CD14-positive monocyte (primary cell): Measurements from ENCODE around the gene PAK2. TPM values are rescaled to one million over a fixed set of nuclear protein-coding genes. Genes with fewer than 3 reads are reported as not detected.

Experiments used
- DNase-seq, 3 donors: peaks; one replicate each; pipeline ENCODE4 v3.0.0-alpha.2; 2011 to 2022
- H2AFZ ChIP-seq: 2 replicates; pipeline ENCODE4 v1.6.0; 2012; ENCODE audit warnings: mild to moderate bottlenecking, low read depth, low read length, inconsistent platforms; ENCODE audit not compliant: insufficient read depth, poor library complexity, severe bottlenecking
- H3K27ac ChIP-seq, 2 donors: 1 replicate in 1 of 2; 2 replicates in 1 of 2; pipeline ENCODE4 v1.5.1; 2012 to 2013; ENCODE audit warnings: low read length in 2 of 2, control low read depth in 1 of 2, inconsistent platforms in 1 of 2, low read depth in 1 of 2, mild to moderate bottlenecking in 1 of 2
- H3K27me3 ChIP-seq, 2 donors: one replicate each; pipeline versions ENCODE4 v1.6.0 to v1.6.1; 2011 to 2013; ENCODE audit warnings: low read length in 2 of 2; ENCODE audit not compliant: control insufficient read depth in 2 of 2, insufficient read depth in 2 of 2
- H3K36me3 ChIP-seq, 2 donors: replicated peaks in 1 of 2; 1 replicate in 1 of 2; 2 replicates in 1 of 2; pipeline versions ENCODE4 v1.5.1 to v1.6.1; 2012 to 2013; ENCODE audit warnings: low read length in 2 of 2, control low read depth in 1 of 2, inconsistent platforms in 1 of 2, mild to moderate bottlenecking in 1 of 2; ENCODE audit not compliant: insufficient read depth in 2 of 2, control insufficient read depth in 1 of 2
- H3K4me1 ChIP-seq, 2 donors: 1 replicate in 1 of 2; 2 replicates in 1 of 2; pipeline versions ENCODE4 v1.5.1 to v1.6.1; 2012 to 2013; ENCODE audit warnings: low read length in 2 of 2, control low read depth in 1 of 2, inconsistent platforms in 1 of 2, mild to moderate bottlenecking in 1 of 2, moderate library complexity in 1 of 2; ENCODE audit not compliant: insufficient read depth in 2 of 2, control insufficient read depth in 1 of 2
- H3K4me2 ChIP-seq: replicated peaks from 2 replicates; pipeline ENCODE3; 2012; ENCODE audit warnings: low read length, moderate library complexity, mild to moderate bottlenecking; ENCODE audit not compliant: poor library complexity, severe bottlenecking; ENCODE audit errors: extremely low read depth
- H3K4me3 ChIP-seq, 3 experiments: fragments of 200-600 bp in 1 of 3; sonication (generic) in 1 of 3; replicated peaks in 1 of 3; 1 replicate in 2 of 3; 2 replicates in 1 of 3; pipeline ENCODE4 v1.5.1; 2011 to 2013; ENCODE audit warnings: low read length in 3 of 3, mild to moderate bottlenecking in 3 of 3, control low read depth in 2 of 3, low read depth in 2 of 3, inconsistent platforms in 1 of 3, moderate library complexity in 1 of 3
- H3K79me2 ChIP-seq: 2 replicates; pipeline ENCODE4 v1.6.0; 2012; ENCODE audit warnings: mild to moderate bottlenecking, control low read depth, inconsistent platforms, low read length, moderate library complexity; ENCODE audit not compliant: insufficient read depth
- H3K9ac ChIP-seq: 2 replicates; pipeline ENCODE4 v1.6.0; 2017; ENCODE audit warnings: low read length, mild to moderate bottlenecking; ENCODE audit not compliant: insufficient read depth, poor library complexity, severe bottlenecking
- H3K9me3 ChIP-seq, 2 donors: replicated peaks in 1 of 2; 1 replicate in 1 of 2; 2 replicates in 1 of 2; pipeline versions ENCODE4 v1.5.1 to v1.6.1; 2012 to 2013; ENCODE audit warnings: low read length in 2 of 2, control low read depth in 1 of 2; ENCODE audit not compliant: control insufficient read depth in 1 of 2, insufficient read depth in 1 of 2
- H4K20me1 ChIP-seq: 2 replicates; pipeline ENCODE4 v1.6.0; 2012; ENCODE audit warnings: mild to moderate bottlenecking, low read length, control low read depth, moderate library complexity; ENCODE audit not compliant: insufficient read depth
- H3K27ac Mint-ChIP-seq, 7 donors: one replicate each; pipeline ENCODE4 v1.8.0; 2020; ENCODE audit warnings: mild to moderate bottlenecking in 7 of 7, mixed read lengths in 7 of 7, moderate library complexity in 6 of 7, inconsistent platforms in 2 of 7
- H3K27me3 Mint-ChIP-seq, 3 donors: one replicate each; pipeline ENCODE4 v1.8.0; 2021 to 2022; ENCODE audit warnings: low read depth in 3 of 3, mild to moderate bottlenecking in 3 of 3, mixed read lengths in 3 of 3, moderate library complexity in 3 of 3, inconsistent platforms in 1 of 3
- H3K36me3 Mint-ChIP-seq, 2 donors: one replicate each; pipeline ENCODE4 v1.8.0; 2020; ENCODE audit warnings: mixed read lengths in 2 of 2, inconsistent platforms in 1 of 2, mild to moderate bottlenecking in 1 of 2
- H3K4me1 Mint-ChIP-seq: one replicate; pipeline ENCODE4 v1.8.0; 2020; ENCODE audit warnings: mild to moderate bottlenecking, mixed read lengths
- H3K4me3 Mint-ChIP-seq, 2 donors: one replicate each; pipeline ENCODE4 v1.8.0; 2020; ENCODE audit warnings: mild to moderate bottlenecking in 2 of 2, mixed read lengths in 2 of 2, moderate library complexity in 1 of 2
- H3K9me3 Mint-ChIP-seq, 7 donors: one replicate each; pipeline ENCODE4 v1.8.0; 2020 to 2022; ENCODE audit warnings: mixed read lengths in 7 of 7, mild to moderate bottlenecking in 6 of 7, moderate library complexity in 6 of 7, inconsistent platforms in 2 of 7
- WGBS: methylation state at CpG from one replicate; pipeline ENCODE4 v1.1.5; 2013; ENCODE audit warnings: missing lambda C conversion rate; ENCODE audit not compliant: insufficient coverage; 5-methylcytosine and 5-hydroxymethylcytosine counted together
- intact Hi-C, 2 donors: fragments of 100-400 bp; cut with micrococcal nuclease; formaldehyde crosslinking; loops; one replicate each; pipeline versions ENCODE4 v1.15.0 to v1.15.1; 2023
- polyA plus RNA-seq, 3 donors: library from polyadenylated mRNA; depleted of rRNA in 1 of 3; unstranded in 2 of 3; stranded (reverse) in 1 of 3; fragments of 300-500 nt in 2 of 3; fragments of >200 nt in 1 of 3; fragmentation: Illumina TruSeq in 2 of 3; gene quantifications; 1 replicate in 2 of 3; 2 replicates in 1 of 3; pipeline ENCODE4 v1.2.3, GENCODE V29; 2012 to 2021
- TF ChIP-seq, protein P1 (sequence below): fragments of 200-600 bp; IDR thresholded peaks from one replicate; pipeline ENCODE4 v1.8.0; 2022; ENCODE audit warnings: antibody characterized with exemption, mild to moderate bottlenecking

The PAK2 gene
- polyA plus RNA-seq, 3 donors, result 32.4 to 44.2 (median 33.2) TPM

DNA sequence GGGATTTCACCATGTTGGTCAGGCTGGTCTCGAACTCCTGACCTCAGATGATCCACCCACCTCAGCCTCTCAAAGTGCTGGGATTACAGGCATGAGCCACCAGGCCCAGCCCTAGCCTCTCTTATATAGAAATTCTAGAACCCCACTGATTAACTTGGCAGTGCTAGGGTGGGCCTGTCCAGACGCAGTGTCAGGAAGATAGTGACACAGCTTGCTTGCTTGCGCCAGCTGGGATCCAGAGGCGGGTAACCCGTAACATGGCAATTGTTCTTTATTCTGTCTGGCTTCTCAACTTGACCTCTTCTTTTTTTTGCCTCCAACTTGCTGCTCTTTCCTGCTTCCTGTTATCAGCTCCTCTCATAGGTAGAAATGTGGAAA, 43.8 kb upstream of the PAK2 start:
- Histone ChIP-seq H3K36me3 (peaks cover 4 to 13% of the 10 kb centered on the region in 2 donors), H2AFZ (no peak overlapping the region), H3K9ac (no peak overlapping the region), H3K79me2 (peaks cover 59% of the 10 kb centered on the region), H3K4me1 (peaks cover 34 to 35% of the 10 kb centered on the region in 2 donors), H3K9me3 (no peaks in the 10 kb centered on the region), H3K27ac (no peak overlapping the region), H3K27me3 (no peaks in the 10 kb centered on the region), H4K20me1 (peaks cover 12% of the 10 kb centered on the region), H3K4me2 (no peak overlapping the region), H3K4me3 (no peak overlapping the region)
- Mint-ChIP-seq H3K27me3 (peaks cover 0 to 2% (median 0%) of the 10 kb centered on the region in 3 donors), H3K36me3 (peaks cover 13 to 49% of the 10 kb centered on the region in 2 donors), H3K27ac (peak overlapping the region in 5 of 7 donors; percentile 22 to 83 (median 72)), H3K9me3 (peaks cover 0 to 4% (median 1%) of the 10 kb centered on the region in 7 donors), H3K4me3 (no peak overlapping the region), H3K4me1 (peaks cover 54% of the 10 kb centered on the region)
- DNase-seq, result no peak
- intact Hi-C loops, result loop anchor here in 1 of 2 donors (10.0 kb wide), 1 partner anchor 441 kb away; no protein-coding TSS in a partner anchor
- TF ChIP-seq, protein P1, sequence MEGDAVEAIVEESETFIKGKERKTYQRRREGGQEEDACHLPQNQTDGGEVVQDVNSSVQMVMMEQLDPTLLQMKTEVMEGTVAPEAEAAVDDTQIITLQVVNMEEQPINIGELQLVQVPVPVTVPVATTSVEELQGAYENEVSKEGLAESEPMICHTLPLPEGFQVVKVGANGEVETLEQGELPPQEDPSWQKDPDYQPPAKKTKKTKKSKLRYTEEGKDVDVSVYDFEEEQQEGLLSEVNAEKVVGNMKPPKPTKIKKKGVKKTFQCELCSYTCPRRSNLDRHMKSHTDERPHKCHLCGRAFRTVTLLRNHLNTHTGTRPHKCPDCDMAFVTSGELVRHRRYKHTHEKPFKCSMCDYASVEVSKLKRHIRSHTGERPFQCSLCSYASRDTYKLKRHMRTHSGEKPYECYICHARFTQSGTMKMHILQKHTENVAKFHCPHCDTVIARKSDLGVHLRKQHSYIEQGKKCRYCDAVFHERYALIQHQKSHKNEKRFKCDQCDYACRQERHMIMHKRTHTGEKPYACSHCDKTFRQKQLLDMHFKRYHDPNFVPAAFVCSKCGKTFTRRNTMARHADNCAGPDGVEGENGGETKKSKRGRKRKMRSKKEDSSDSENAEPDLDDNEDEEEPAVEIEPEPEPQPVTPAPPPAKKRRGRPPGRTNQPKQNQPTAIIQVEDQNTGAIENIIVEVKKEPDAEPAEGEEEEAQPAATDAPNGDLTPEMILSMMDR, result no peak
- WGBS, result 92% methylated on average over 5 of the region's 5 CpGs

DNA sequence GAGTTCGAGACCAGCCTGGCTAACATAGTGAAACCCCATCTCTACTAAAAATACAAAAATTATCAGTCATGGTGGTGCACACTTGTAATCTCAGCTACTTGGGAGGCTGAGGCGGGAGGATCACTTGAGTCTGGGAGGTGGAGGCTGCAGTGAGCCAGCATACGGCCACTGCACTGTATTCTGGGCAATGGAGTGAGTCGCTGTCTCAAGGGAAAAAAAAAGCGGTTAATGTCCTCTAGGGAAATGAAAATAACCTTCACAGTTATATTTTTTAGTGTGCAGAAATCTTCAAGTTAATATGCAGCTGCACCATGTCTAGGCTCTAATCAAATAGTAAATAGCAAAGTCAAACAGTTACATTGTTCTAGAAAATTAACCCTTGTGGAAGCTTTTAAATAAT, 42.4 kb upstream of the PAK2 start:
- Histone ChIP-seq H3K79me2 (peaks cover 45% of the 10 kb centered on the region), H3K4me3 (no peak overlapping the region), H4K20me1 (peaks cover 20% of the 10 kb centered on the region), H3K27ac (no peak overlapping the region), H3K9ac (no peak overlapping the region), H3K27me3 (no peaks in the 10 kb centered on the region), H3K36me3 (peaks cover 6 to 23% of the 10 kb centered on the region in 2 donors), H3K4me2 (no peak overlapping the region), H2AFZ (no peak overlapping the region), H3K9me3 (no peaks in the 10 kb centered on the region), H3K4me1 (peaks cover 21 to 22% of the 10 kb centered on the region in 2 donors)
- DNase-seq, result no peak
- H3K4me3 Mint-ChIP-seq, result no peak overlapping the region
- TF ChIP-seq, protein P1, result no peak
- intact Hi-C loops, result loop anchor here in 1 of 2 donors (10.0 kb wide), 1 partner anchor 442 kb away; no protein-coding TSS in a partner anchor
- peaks cover 22 to 51% of the 10 kb centered on the region in 2 donors for H3K36me3 Mint-ChIP-seq
- H3K9me3 Mint-ChIP-seq, result peaks cover 0 to 4% (median 0%) of the 10 kb centered on the region in 7 donors
- peak overlapping the region in 2 of 7 donors; percentile 74 to 80 for H3K27ac Mint-ChIP-seq
- peaks cover 0 to 2% (median 0%) of the 10 kb centered on the region in 3 donors for H3K27me3 Mint-ChIP-seq
- no CpG with 5 or more reads among the region's 5 CpGs for WGBS
- peaks cover 41% of the 10 kb centered on the region for H3K4me1 Mint-ChIP-seq
